Activated CD8-positive, alpha-beta memory T cell treated with anti-CD3 and anti-CD28 coated beads, Interleukin-2, amount 50 U/mL, for 48 hours (primary cell): Measurements from ENCODE around the gene ANKRD33B.
"Not testable (repeated sequence)": the region's sequence is repeated elsewhere in the genome, so short reads cannot be mapped to it uniquely, and the experiment has no call there.

Experiments
- DNase-seq: peaks from one replicate; pipeline ENCODE4 v3.0.0-alpha.2; 2020

The ANKRD33B gene

GRCh38 chr5:10537624-10538023 lies 26.2 kb upstream of the ANKRD33B start:
- no peak for DNase-seq

GRCh38 chr5:10538103-10538788 lies 25.6 kb upstream of the ANKRD33B start:
- DNase-seq = no peak

- DNase-seq = no peak
Observed at GRCh38 chr5:10538789-10539686, 24.8 kb upstream of the ANKRD33B start.

- DNase-seq = no peak
Observed at GRCh38 chr5:10539687-10539998, 24.2 kb upstream of the ANKRD33B start.

GRCh38 chr5:10540036-10540544 lies 23.8 kb upstream of the ANKRD33B start:
- DNase-seq = no peak

GRCh38 chr5:10540951-10541646 lies 22.8 kb upstream of the ANKRD33B start:
- DNase-seq = no peak

GRCh38 chr5:10542055-10542550 lies 21.8 kb upstream of the ANKRD33B start:
- no peak for DNase-seq

GRCh38 chr5:10543585-10544040 lies 20.3 kb upstream of the ANKRD33B start:
- no peak for DNase-seq

GRCh38 chr5:10545084-10545483 lies 18.8 kb upstream of the ANKRD33B start:
- DNase-seq = no peak

GRCh38 chr5:10546186-10546585 lies 17.7 kb upstream of the ANKRD33B start:
- DNase-seq = no peak

- DNase-seq = no peak
Observed at GRCh38 chr5:10548418-10549122, 15.3 kb upstream of the ANKRD33B start.

- not testable (repeated sequence) for DNase-seq
Observed at GRCh38 chr5:10549123-10549514, 14.8 kb upstream of the ANKRD33B start.

- DNase-seq = no peak
Observed at GRCh38 chr5:10550222-10550995, 13.5 kb upstream of the ANKRD33B start.

GRCh38 chr5:10551782-10552138 lies 12.1 kb upstream of the ANKRD33B start:
- no peak for DNase-seq

GRCh38 chr5:10552183-10553143 lies 11.4 kb upstream of the ANKRD33B start:
- no peak for DNase-seq

- no peak for DNase-seq
Observed at GRCh38 chr5:10553476-10553875, 10.4 kb upstream of the ANKRD33B start.

GRCh38 chr5:10555277-10555684 lies 8.6 kb upstream of the ANKRD33B start:
- no peak for DNase-seq

- no peak for DNase-seq
Observed at GRCh38 chr5:10556289-10556807, 7.5 kb upstream of the ANKRD33B start.

- DNase-seq = no peak
Observed at GRCh38 chr5:10556893-10557746, 6.8 kb upstream of the ANKRD33B start.
